Keratinocyte (primary cell): ENCODE results near the gene RNF125. TPM values are rescaled to one million over a fixed set of nuclear protein-coding genes. Genes with fewer than 3 reads are reported as not detected.

ENCODE experiments used
- DNase-seq: peaks from one replicate; pipeline ENCODE4 v3.0.0-alpha.2; 2011; ENCODE audit warnings: low read depth, missing footprints, low spot score
- FAIRE-seq: peaks from 2 replicates; lab custom pipeline; 2011; peaks lifted over from hg19 to GRCh38; lab: Jason Lieb, UNC
- H2AFZ ChIP-seq: 2 replicates; pipeline ENCODE4 v1.6.0; 2012; ENCODE audit warnings: low read length, control low read depth, inconsistent platforms; ENCODE audit not compliant: control insufficient read depth
- H3K27ac ChIP-seq: 2 replicates; pipeline ENCODE4 v1.5.1; 2011; ENCODE audit warnings: low read length; ENCODE audit not compliant: control insufficient read depth, insufficient read depth
- H3K27me3 ChIP-seq: 3 replicates; pipeline ENCODE4 v1.6.0; 2011; ENCODE audit warnings: low read length; ENCODE audit not compliant: control insufficient read depth, insufficient read depth; ENCODE audit errors: extremely low read depth
- H3K36me3 ChIP-seq, 2 experiments: 2 replicates in 1 of 2; 3 replicates in 1 of 2; pipeline ENCODE4 v1.5.1; 2011; ENCODE audit warnings: low read length in 2 of 2, mild to moderate bottlenecking in 1 of 2; ENCODE audit not compliant: control insufficient read depth in 2 of 2, insufficient read depth in 2 of 2; ENCODE audit errors: extremely low read depth in 1 of 2
- H3K4me1 ChIP-seq: 3 replicates; pipeline ENCODE4 v1.5.1; 2011; ENCODE audit warnings: low read length; ENCODE audit not compliant: control insufficient read depth, insufficient read depth; ENCODE audit errors: extremely low read depth
- H3K4me2 ChIP-seq: 3 replicates; pipeline ENCODE4 v1.6.0; 2011; ENCODE audit warnings: low read depth, low read length; ENCODE audit not compliant: control insufficient read depth, insufficient read depth; ENCODE audit errors: extremely low read depth
- H3K4me3 ChIP-seq, 3 experiments: fragments of 200-600 bp in 1 of 3; sonication (generic) in 1 of 3; 2 replicates in 2 of 3; 3 replicates in 1 of 3; pipeline ENCODE4 v1.5.1; 2011 to 2016; ENCODE audit warnings: low read length in 3 of 3, mild to moderate bottlenecking in 3 of 3, control low read depth in 2 of 3, inconsistent platforms in 1 of 3, low read depth in 1 of 3, mixed read lengths in 1 of 3, mixed run types in 1 of 3, moderate library complexity in 1 of 3; ENCODE audit not compliant: control insufficient read depth in 2 of 3, insufficient read depth in 2 of 3; ENCODE audit errors: extremely low read depth in 1 of 3
- H3K79me2 ChIP-seq: 2 replicates; pipeline ENCODE4 v1.6.0; 2012; ENCODE audit warnings: low read length; ENCODE audit not compliant: control insufficient read depth, insufficient read depth
- H3K9ac ChIP-seq: 3 replicates; pipeline ENCODE4 v1.6.0; 2011; ENCODE audit warnings: low read length; ENCODE audit not compliant: control insufficient read depth, insufficient read depth; ENCODE audit errors: extremely low read depth
- H3K9me1 ChIP-seq: 3 replicates; pipeline ENCODE4 v1.6.0; 2011; ENCODE audit warnings: low read length; ENCODE audit not compliant: control insufficient read depth, insufficient read depth; ENCODE audit errors: extremely low read depth
- H3K9me3 ChIP-seq: 2 replicates; pipeline ENCODE4 v1.5.1; 2012; ENCODE audit warnings: low read depth, low read length; ENCODE audit not compliant: control insufficient read depth
- H4K20me1 ChIP-seq: 3 replicates; pipeline ENCODE4 v1.6.0; 2011; ENCODE audit warnings: low read length; ENCODE audit not compliant: control insufficient read depth, insufficient read depth; ENCODE audit errors: extremely low read depth
- CTCF ChIP-seq, 3 experiments: IDR thresholded peaks in 1 of 3; conservative IDR thresholded peaks in 1 of 3; optimal IDR thresholded peaks in 1 of 3; 2 replicates in 2 of 3; 3 replicates in 1 of 3; pipeline versions ENCODE3 to v1.5.1; 2011; ENCODE audit warnings: low read length in 3 of 3, mild to moderate bottlenecking in 3 of 3, moderate library complexity in 2 of 3, control low read depth in 1 of 3, inconsistent platforms in 1 of 3; ENCODE audit not compliant: insufficient read depth in 2 of 3; ENCODE audit errors: extremely low read depth in 1 of 3
- EZH2 ChIP-seq: IDR thresholded peaks from one replicate; pipeline ENCODE4 v1.6.1; 2012; ENCODE audit warnings: inconsistent platforms, mild to moderate bottlenecking, low read length, moderate library complexity
- dilution Hi-C: fragments of 300-500 bp; cut with MboI; formaldehyde crosslinking; loops from one replicate; pipeline ENCODE4 v1.7.0; 2020; ENCODE audit warnings: low sequenced_read_pairs; ENCODE audit not compliant: extremely low pct_ligation_motif_present
- polyA plus RNA-seq, 5 experiments: library from polyadenylated mRNA; depleted of rRNA in 3 of 5; stranded (reverse) in 3 of 5; stranded (forward) in 1 of 5; unstranded in 1 of 5; fragments of >200 nt; gene quantifications; 1 replicate in 1 of 5; 2 replicates in 3 of 5; 3 replicates in 1 of 5; pipeline versions ENCODE4 v1.2.1 to v1.2.3, GENCODE V29; 2011 to 2012; ENCODE audit warnings: missing spikeins in 2 of 5, low read depth in 1 of 5, low replicate concordance in 1 of 5

The RNF125 gene
- polyA plus RNA-seq, 1 donor (not counting 4 experiments of a cell fraction or from before 2014, with no cell fraction given), result 4.5 TPM

- no peaks in the 10 kb centered on the region for H3K27me3 ChIP-seq
- DNase-seq, result no peak
- H3K36me3 ChIP-seq, result peaks cover 0 to 5% of the 10 kb centered on the region in 2 experiments
- no peak overlapping the region for H3K9ac ChIP-seq
- TF ChIP-seq CTCF (optimal IDR thresholded peaks at IDR 0.05 in 1 of 3, IDR thresholded peaks at IDR 0.05 in 1 of 3, conservative IDR thresholded peaks at IDR 0.05 in 1 of 3; ENCODE audit: extremely low read depth in 1 of 3, insufficient read depth in 2 of 3, low read length in 3 of 3), result no peak
- H3K4me2 ChIP-seq, result no peak overlapping the region
- H4K20me1 ChIP-seq, result peaks cover 2% of the 10 kb centered on the region
- no peaks in the 10 kb centered on the region for H3K9me3 ChIP-seq
- no peaks in the 10 kb centered on the region for H3K9me1 ChIP-seq
- dilution Hi-C loops, result no loop called here
- no peak for FAIRE-seq
- no peak overlapping the region for H3K27ac ChIP-seq
- H3K4me1 ChIP-seq, result peaks cover 12% of the 10 kb centered on the region
- H3K79me2 ChIP-seq, result peaks cover 90% of the 10 kb centered on the region
- H2AFZ ChIP-seq, result no peak overlapping the region
- H3K4me3 ChIP-seq, result no peak overlapping the region
Measured at GRCh38 chr18:32096946-32097345, 78.3 kb downstream of the RNF125 start.

- H2AFZ ChIP-seq, result no peak overlapping the region
- H3K4me1 ChIP-seq, result no peaks in the 10 kb centered on the region
- DNase-seq (no peak), FAIRE-seq (no peak)
- H3K79me2 ChIP-seq, result peaks cover 85% of the 10 kb centered on the region
- H3K4me2 ChIP-seq, result no peak overlapping the region
- H3K9ac ChIP-seq, result no peak overlapping the region
- no peaks in the 10 kb centered on the region for H4K20me1 ChIP-seq
- H3K36me3 ChIP-seq, result no peaks in the 10 kb centered on the region
- no peak overlapping the region for H3K27ac ChIP-seq
- H3K9me1 ChIP-seq, result no peaks in the 10 kb centered on the region
- TF ChIP-seq CTCF (optimal IDR thresholded peaks at IDR 0.05 in 1 of 3, IDR thresholded peaks at IDR 0.05 in 1 of 3, conservative IDR thresholded peaks at IDR 0.05 in 1 of 3; ENCODE audit: extremely low read depth in 1 of 3, insufficient read depth in 2 of 3, low read length in 3 of 3) (no peak), EZH2 (no peak)
- no peaks in the 10 kb centered on the region for H3K9me3 ChIP-seq
- no peak overlapping the region for H3K4me3 ChIP-seq
- dilution Hi-C loops, result no loop called here
- H3K27me3 ChIP-seq, result no peaks in the 10 kb centered on the region
Measured at GRCh38 chr18:32104516-32104915, 85.9 kb downstream of the RNF125 start.
